ENCODE data around the gene TLCD3A. TPM values are rescaled to one million over a fixed set of nuclear protein-coding genes. Genes with fewer than 3 reads are reported as not detected.

Gene TLCD3A
- total and polyA plus RNA-seq, 9 of the 15 experiments (the other 6 are each of a cell fraction or from before 2014, with no cell fraction given), result 1.3 to 13.5 (median 7.3) TPM

- TF ChIP-seq MLLT1 (IDR thresholded peaks at IDR 0.05) (peak in 1 of 2 experiments; percentile 85; a peak in 2 of 4 replicates), ZC3H11A (IDR thresholded peaks at IDR 0.05; ENCODE audit: low read depth, low read length) (no peak), IRF9 (tag; IDR thresholded peaks at IDR 0.05) (no peak), PURB (CRISPR knock-in tag; IDR thresholded peaks at IDR 0.05; ENCODE audit: low read depth) (0 out of 2 replicates have a peak, but pooled peaks have one; percentile 65), MAX (CRISPR knock-in tag; IDR thresholded peaks at IDR 0.05) (peak; percentile 90), RBM39 (optimal IDR thresholded peaks at IDR 0.05; ENCODE audit: low read depth, low read length) (no peak), TCF7 (IDR thresholded peaks at IDR 0.05; ENCODE audit: borderline replicate concordance) (no peak), DPF2 (IDR thresholded peaks at IDR 0.05) (no peak), CEBPG (CRISPR knock-in tag; IDR thresholded peaks at IDR 0.05) (0 out of 2 replicates have a peak, but pooled peaks have one; percentile 23), CEBPG (tag; conservative IDR thresholded peaks at IDR 0.05 in 1 of 2, IDR thresholded peaks at IDR 0.05 in 1 of 2) (no peak), PBX2 (CRISPR knock-in tag; IDR thresholded peaks at IDR 0.05; ENCODE audit: low read depth) (no peak), PBX2 (tag; conservative IDR thresholded peaks at IDR 0.05; ENCODE audit: low read depth) (no peak), KLF10 (CRISPR knock-in tag; IDR thresholded peaks at IDR 0.05) (no peak), ZBTB26 (CRISPR knock-in tag; IDR thresholded peaks at IDR 0.05) (no peak), CBFA2T3 (IDR thresholded peaks at IDR 0.05) (no peak), HBP1 (CRISPR knock-in tag; IDR thresholded peaks at IDR 0.05) (no peak), ZNF584 (CRISPR knock-in tag; IDR thresholded peaks at IDR 0.05; ENCODE audit: low read depth) (peak; percentile 71; the same call in 1 of the 2 replicates), CREB1 (IDR thresholded peaks at IDR 0.05) (peak; percentile 100), CREB1 (CRISPR knock-in tag; IDR thresholded peaks at IDR 0.05) (peak; percentile 100)
These were observed 49.7 kb downstream of the TLCD3A start, which contains the start of the genes GLOD4 and MRM3 (continued) for GRCh38 chr17:781805-782731.

Data from K562 (cell line).